Neural cell (in vitro differentiated cells): ENCODE results near the gene SEPTIN1.

ENCODE experiments used
- CTCF ChIP-seq: fragments of 450-650 bp; IDR thresholded peaks from 2 replicates; pipeline ENCODE4 v1.5.1; 2014; ENCODE audit warnings: antibody characterized with exemption, mild to moderate bottlenecking, moderate library complexity; ENCODE audit not compliant: poor library complexity, severe bottlenecking
- EP300 ChIP-seq: fragments of 450-650 bp; conservative IDR thresholded peaks from 2 replicates; pipeline ENCODE4 v1.6.1; 2014; ENCODE audit warnings: antibody characterized with exemption, mild to moderate bottlenecking, moderate library complexity; ENCODE audit not compliant: poor library complexity, severe bottlenecking
- EZH2 ChIP-seq: fragments of 200-600, 300-800 bp; shearing (Covaris generic), sonication (generic); IDR thresholded peaks from 2 replicates; pipeline ENCODE4 v1.6.1; 2014; ENCODE audit warnings: antibody characterized with exemption, low read length, borderline replicate concordance, mild to moderate bottlenecking; ENCODE audit not compliant: insufficient read depth, poor library complexity, severe bottlenecking
- MXI1 ChIP-seq: fragments of 450-650 bp; conservative IDR thresholded peaks from 2 replicates; pipeline ENCODE4 v1.6.1; 2014; ENCODE audit warnings: antibody characterized with exemption, mild to moderate bottlenecking; ENCODE audit not compliant: poor library complexity, severe bottlenecking
- TF ChIP-seq, protein P1 (sequence below): IDR thresholded peaks from 2 replicates; pipeline ENCODE4 v1.6.1; 2012; ENCODE audit warnings: borderline replicate concordance

- TF ChIP-seq CTCF (no peak), EP300 (no peak), MXI1 (no peak), EZH2 (no peak)
- TF ChIP-seq, protein P1, sequence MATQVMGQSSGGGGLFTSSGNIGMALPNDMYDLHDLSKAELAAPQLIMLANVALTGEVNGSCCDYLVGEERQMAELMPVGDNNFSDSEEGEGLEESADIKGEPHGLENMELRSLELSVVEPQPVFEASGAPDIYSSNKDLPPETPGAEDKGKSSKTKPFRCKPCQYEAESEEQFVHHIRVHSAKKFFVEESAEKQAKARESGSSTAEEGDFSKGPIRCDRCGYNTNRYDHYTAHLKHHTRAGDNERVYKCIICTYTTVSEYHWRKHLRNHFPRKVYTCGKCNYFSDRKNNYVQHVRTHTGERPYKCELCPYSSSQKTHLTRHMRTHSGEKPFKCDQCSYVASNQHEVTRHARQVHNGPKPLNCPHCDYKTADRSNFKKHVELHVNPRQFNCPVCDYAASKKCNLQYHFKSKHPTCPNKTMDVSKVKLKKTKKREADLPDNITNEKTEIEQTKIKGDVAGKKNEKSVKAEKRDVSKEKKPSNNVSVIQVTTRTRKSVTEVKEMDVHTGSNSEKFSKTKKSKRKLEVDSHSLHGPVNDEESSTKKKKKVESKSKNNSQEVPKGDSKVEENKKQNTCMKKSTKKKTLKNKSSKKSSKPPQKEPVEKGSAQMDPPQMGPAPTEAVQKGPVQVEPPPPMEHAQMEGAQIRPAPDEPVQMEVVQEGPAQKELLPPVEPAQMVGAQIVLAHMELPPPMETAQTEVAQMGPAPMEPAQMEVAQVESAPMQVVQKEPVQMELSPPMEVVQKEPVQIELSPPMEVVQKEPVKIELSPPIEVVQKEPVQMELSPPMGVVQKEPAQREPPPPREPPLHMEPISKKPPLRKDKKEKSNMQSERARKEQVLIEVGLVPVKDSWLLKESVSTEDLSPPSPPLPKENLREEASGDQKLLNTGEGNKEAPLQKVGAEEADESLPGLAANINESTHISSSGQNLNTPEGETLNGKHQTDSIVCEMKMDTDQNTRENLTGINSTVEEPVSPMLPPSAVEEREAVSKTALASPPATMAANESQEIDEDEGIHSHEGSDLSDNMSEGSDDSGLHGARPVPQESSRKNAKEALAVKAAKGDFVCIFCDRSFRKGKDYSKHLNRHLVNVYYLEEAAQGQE: no peak
These were observed 34.2 kb downstream of the SEPTIN1 start for GRCh38 chr16:30348113-30348512.
